Mesenchymal stem cell (in vitro differentiated cells and primary cell): ENCODE data around the gene BOLL.

Source experiments
- DNase-seq: peaks from one replicate; pipeline ENCODE4 v3.0.0-alpha.2; 2013
- H2AFZ ChIP-seq: one replicate; pipeline ENCODE4 v1.6.1; 2013; ENCODE audit warnings: low read depth, mild to moderate bottlenecking, control low read depth, inconsistent platforms, low read length, moderate library complexity
- H2AK5ac ChIP-seq: 2 replicates; pipeline ENCODE4 v1.6.1; 2013; ENCODE audit warnings: low read length, moderate library complexity, mild to moderate bottlenecking, inconsistent platforms; ENCODE audit not compliant: severe bottlenecking
- H2BK120ac ChIP-seq: one replicate; pipeline ENCODE4 v1.6.1; 2013; ENCODE audit warnings: low read depth, mild to moderate bottlenecking, inconsistent platforms, low read length, moderate library complexity
- H2BK12ac ChIP-seq, 2 experiments: one replicate each; pipeline ENCODE4 v1.6.1; 2013; ENCODE audit warnings: inconsistent platforms in 2 of 2, low read length in 2 of 2, mild to moderate bottlenecking in 2 of 2, moderate library complexity in 2 of 2, control low read depth in 1 of 2
- H2BK15ac ChIP-seq: one replicate; pipeline ENCODE4 v1.6.1; 2013; ENCODE audit warnings: mild to moderate bottlenecking, low read depth, inconsistent platforms; ENCODE audit not compliant: poor library complexity, severe bottlenecking
- H2BK5ac ChIP-seq: 2 replicates; pipeline ENCODE4 v1.6.1; 2013; ENCODE audit warnings: low read depth, mild to moderate bottlenecking, low read length, control low read depth, inconsistent platforms; ENCODE audit not compliant: poor library complexity, severe bottlenecking
- H3K14ac ChIP-seq, 2 experiments: one replicate each; pipeline ENCODE4 v1.6.1; 2013; ENCODE audit warnings: inconsistent platforms in 2 of 2, low read length in 2 of 2, control low read depth in 1 of 2, mild to moderate bottlenecking in 1 of 2, moderate library complexity in 1 of 2
- H3K18ac ChIP-seq, 2 experiments: one replicate each; pipeline ENCODE4 v1.6.1; 2013; ENCODE audit warnings: inconsistent platforms in 2 of 2, low read length in 2 of 2, control low read depth in 1 of 2, low read depth in 1 of 2, mild to moderate bottlenecking in 1 of 2
- H3K23ac ChIP-seq, 2 experiments: one replicate each; pipeline ENCODE4 v1.6.1; 2013; ENCODE audit warnings: inconsistent platforms in 2 of 2, low read length in 2 of 2, mild to moderate bottlenecking in 2 of 2, moderate library complexity in 2 of 2, control low read depth in 1 of 2
- H3K27ac ChIP-seq: 2 replicates; pipeline ENCODE4 v1.5.1; 2013; ENCODE audit warnings: mild to moderate bottlenecking, moderate library complexity, low read length, control low read depth, inconsistent platforms; ENCODE audit not compliant: poor library complexity, severe bottlenecking
- H3K27me3 ChIP-seq, 2 experiments: 2 replicates each; pipeline versions ENCODE4 v1.6.1 to v1.7.0; 2013; ENCODE audit warnings: low read length in 2 of 2, mild to moderate bottlenecking in 2 of 2, moderate library complexity in 2 of 2, control low read depth in 1 of 2, inconsistent platforms in 1 of 2; ENCODE audit not compliant: control insufficient read depth in 1 of 2, insufficient read depth in 1 of 2
- H3K36me3 ChIP-seq, 2 experiments: 2 replicates each; pipeline versions ENCODE4 v1.6.1 to v1.7.0; 2013; ENCODE audit warnings: low read length in 2 of 2, control low read depth in 1 of 2, inconsistent platforms in 1 of 2, low read depth in 1 of 2, mild to moderate bottlenecking in 1 of 2; ENCODE audit not compliant: insufficient read depth in 2 of 2, control insufficient read depth in 1 of 2
- H3K4ac ChIP-seq, 2 experiments: one replicate each; pipeline ENCODE4 v1.6.1; 2013; ENCODE audit warnings: inconsistent platforms in 2 of 2, low read length in 2 of 2, mild to moderate bottlenecking in 2 of 2, moderate library complexity in 2 of 2, control low read depth in 1 of 2, low read depth in 1 of 2
- H3K4me1 ChIP-seq: 2 replicates; pipeline ENCODE4 v1.6.1; 2013; ENCODE audit warnings: low read depth, low read length, control low read depth; ENCODE audit not compliant: control insufficient read depth, insufficient read depth
- H3K4me2 ChIP-seq: 2 replicates; pipeline ENCODE4 v1.6.1; 2013; ENCODE audit warnings: low read length, mild to moderate bottlenecking, inconsistent platforms; ENCODE audit not compliant: poor library complexity, severe bottlenecking
- H3K4me3 ChIP-seq, 2 experiments: 2 replicates each; pipeline versions ENCODE4 v1.5.1 to v1.7.0; 2013; ENCODE audit warnings: low read length in 2 of 2, mild to moderate bottlenecking in 2 of 2, control low read depth in 1 of 2, low read depth in 1 of 2; ENCODE audit not compliant: insufficient read depth in 1 of 2
- H3K79me1 ChIP-seq: replicated peaks from 2 replicates; pipeline ENCODE4 v1.6.1; 2013; ENCODE audit warnings: mild to moderate bottlenecking, control low read depth, low read length, inconsistent platforms; ENCODE audit not compliant: poor library complexity, severe bottlenecking
- H3K9ac ChIP-seq: 2 replicates; pipeline ENCODE4 v1.7.0; 2013; ENCODE audit warnings: mild to moderate bottlenecking, low read length, moderate library complexity
- H3K9me3 ChIP-seq: 2 replicates; pipeline ENCODE4 v1.7.0; 2013; ENCODE audit warnings: mild to moderate bottlenecking, low read length; ENCODE audit not compliant: control insufficient read depth
- H4K8ac ChIP-seq: one replicate; pipeline ENCODE4 v1.6.1; 2013; ENCODE audit warnings: inconsistent platforms, mild to moderate bottlenecking, low read length, moderate library complexity
- H4K91ac ChIP-seq: one replicate; pipeline ENCODE4 v1.6.1; 2013; ENCODE audit warnings: mild to moderate bottlenecking, low read length, inconsistent platforms
- WGBS: methylation state at CpG from one replicate; pipeline ENCODE4 v1.1.7; 2013; ENCODE audit warnings: mixed read lengths; 5-methylcytosine and 5-hydroxymethylcytosine counted together

Gene BOLL

DNA sequence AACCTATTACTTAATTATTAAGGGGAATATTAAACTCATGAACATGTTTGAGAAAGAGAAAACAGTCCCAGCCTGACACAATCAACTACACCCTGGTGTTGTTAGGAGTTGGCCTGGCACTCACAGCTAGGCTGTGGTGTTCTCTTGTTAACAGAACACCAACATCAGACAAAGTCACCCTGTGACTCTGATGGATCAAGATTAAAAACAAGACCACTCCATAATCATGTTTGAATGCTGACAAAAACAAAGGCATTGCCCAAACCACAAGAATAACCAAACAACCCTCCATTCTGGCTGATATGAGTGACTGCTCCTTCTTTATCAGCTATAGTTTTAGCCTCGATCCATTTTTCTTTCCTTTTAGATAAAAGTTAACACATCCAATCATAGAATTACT, 3.0 kb downstream of the BOLL start:
- Histone ChIP-seq H3K18ac (no peak overlapping the region), H3K27ac (no peak overlapping the region), H3K23ac (no peak overlapping the region), H3K79me1 (no peaks in the 10 kb centered on the region), H2BK120ac (no peak overlapping the region), H4K8ac (no peak overlapping the region), H3K4me3 (no peak overlapping the region), H4K91ac (no peak overlapping the region), H3K27me3 (peaks cover 13 to 17% of the 10 kb centered on the region in 2 experiments), H3K9me3 (no peaks in the 10 kb centered on the region), H2BK12ac (no peak overlapping the region), H3K36me3 (no peaks in the 10 kb centered on the region), H3K14ac (no peak overlapping the region), H2AFZ (no peak overlapping the region), H3K4me1 (peaks cover 7% of the 10 kb centered on the region), H2BK5ac (no peak overlapping the region), H3K4me2 (no peak overlapping the region), H2AK5ac (no peak overlapping the region), H3K9ac (no peak overlapping the region), H3K4ac (no peak overlapping the region), H2BK15ac (no peak overlapping the region)
- no peak for DNase-seq
- 62% methylated on average over 1 of the region's 1 CpG for WGBS

DNA sequence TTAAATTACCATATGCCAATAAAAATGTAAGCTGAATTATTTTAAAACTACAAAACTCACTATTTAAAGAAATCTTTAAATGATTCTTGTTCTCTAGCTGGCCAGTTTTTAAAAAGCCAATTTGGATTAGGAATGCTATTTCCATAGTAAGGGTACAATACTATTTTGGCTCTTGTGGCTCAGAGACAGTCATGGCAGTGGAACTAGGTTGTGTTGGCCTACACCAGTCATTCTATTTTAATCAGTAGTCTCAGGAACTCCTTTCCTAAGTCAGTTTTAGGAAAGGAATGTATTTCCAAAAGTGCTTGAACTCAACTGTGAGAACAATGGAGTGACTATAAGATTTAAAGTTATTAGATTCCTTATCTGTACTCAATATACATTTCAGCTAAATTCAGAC, 5.9 kb downstream of the BOLL start:
- H3K4me2 ChIP-seq = no peak overlapping the region
- no peaks in the 10 kb centered on the region for H3K36me3 ChIP-seq
- no peak overlapping the region for H3K23ac ChIP-seq
- no peak for DNase-seq
- H3K18ac ChIP-seq = no peak overlapping the region
- H3K79me1 ChIP-seq = no peaks in the 10 kb centered on the region
- H3K4ac ChIP-seq = no peak overlapping the region
- H2BK15ac ChIP-seq = no peak overlapping the region
- H2BK12ac ChIP-seq = no peak overlapping the region
- H3K27ac ChIP-seq = no peak overlapping the region
- no peak overlapping the region for H2BK5ac ChIP-seq
- H3K27me3 ChIP-seq = peaks cover 0 to 3% of the 10 kb centered on the region in 2 experiments
- H2AFZ ChIP-seq = no peak overlapping the region
- H4K91ac ChIP-seq = no peak overlapping the region
- H2AK5ac ChIP-seq = no peak overlapping the region
- no peak overlapping the region for H3K14ac ChIP-seq
- no peak overlapping the region for H2BK120ac ChIP-seq
- H3K9me3 ChIP-seq = no peaks in the 10 kb centered on the region
- no peak overlapping the region for H3K9ac ChIP-seq
- no peak overlapping the region for H4K8ac ChIP-seq
- no peaks in the 10 kb centered on the region for H3K4me1 ChIP-seq
- no peak overlapping the region for H3K4me3 ChIP-seq

DNA sequence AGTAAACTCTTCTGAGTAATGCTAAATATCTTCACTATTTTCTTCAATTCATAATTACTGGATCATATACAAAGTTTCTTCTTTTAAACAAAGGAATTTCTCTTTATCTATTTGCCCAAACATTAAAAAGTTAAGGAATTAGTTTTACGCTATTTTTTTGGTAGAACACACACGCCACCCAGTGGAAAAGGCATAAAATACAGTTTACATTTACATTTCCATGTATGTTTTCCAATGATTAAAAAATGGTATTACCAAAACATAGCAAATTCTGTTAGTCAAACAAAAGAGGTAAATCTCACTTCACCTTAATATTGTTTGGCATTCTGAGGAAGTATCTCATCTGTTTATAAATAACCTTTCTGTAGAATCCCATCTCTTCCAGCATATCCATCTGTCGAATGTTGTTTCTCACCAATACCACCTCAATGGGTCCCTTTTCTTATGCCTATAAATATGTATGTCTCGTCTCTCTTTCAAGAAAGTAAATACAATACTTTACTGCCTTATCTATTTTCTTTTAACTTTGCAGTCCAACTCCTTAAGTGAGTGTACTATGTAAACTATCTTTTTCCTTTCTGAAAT, 7.2 kb downstream of the BOLL start:
- H3K4me1 ChIP-seq = no peaks in the 10 kb centered on the region
- no peaks in the 10 kb centered on the region for H3K79me1 ChIP-seq
- peak; percentile 52 for DNase-seq
- H2BK12ac ChIP-seq = no peak overlapping the region
- no peak overlapping the region for H3K9ac ChIP-seq
- H3K23ac ChIP-seq = no peak overlapping the region
- H3K27me3 ChIP-seq = no peaks in the 10 kb centered on the region
- H3K4me3 ChIP-seq = no peak overlapping the region
- H2AFZ ChIP-seq = no peak overlapping the region
- no peak overlapping the region for H3K4ac ChIP-seq
- H3K27ac ChIP-seq = no peak overlapping the region
- H2BK120ac ChIP-seq = no peak overlapping the region
- no peak overlapping the region for H4K8ac ChIP-seq
- H3K4me2 ChIP-seq = no peak overlapping the region
- H2AK5ac ChIP-seq = no peak overlapping the region
- H3K9me3 ChIP-seq = no peaks in the 10 kb centered on the region
- H3K18ac ChIP-seq = no peak overlapping the region
- 63% methylated on average over 2 of the region's 4 CpGs for WGBS
- H2BK15ac ChIP-seq = no peak overlapping the region
- H4K91ac ChIP-seq = no peak overlapping the region
- H2BK5ac ChIP-seq = no peak overlapping the region
- no peak overlapping the region for H3K14ac ChIP-seq
- no peaks in the 10 kb centered on the region for H3K36me3 ChIP-seq

DNA sequence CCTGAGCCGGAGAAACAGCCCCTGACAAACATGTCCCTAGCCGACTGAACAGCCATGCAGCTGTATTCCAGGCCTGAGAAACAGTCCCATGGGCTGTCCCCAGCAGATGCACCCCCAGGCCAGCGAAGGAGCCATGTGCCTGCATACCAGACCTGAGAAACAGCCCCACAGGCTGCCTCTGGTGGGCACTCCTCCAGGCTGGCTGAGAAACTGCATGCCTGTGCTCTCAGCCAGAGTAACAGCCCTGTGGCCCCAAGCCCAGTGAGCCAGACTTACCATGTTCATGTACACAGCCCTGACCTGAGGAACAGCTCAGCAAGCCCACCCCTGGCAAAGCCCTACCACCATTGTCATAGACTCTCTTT, 24.8 kb downstream of the BOLL start:
- no peak overlapping the region for H4K91ac ChIP-seq
- H3K27me3 ChIP-seq = no peaks in the 10 kb centered on the region
- no peak for DNase-seq
- H3K27ac ChIP-seq = no peak overlapping the region
- no peak overlapping the region for H2AFZ ChIP-seq
- no peak overlapping the region for H3K18ac ChIP-seq
- H2BK12ac ChIP-seq = no peak overlapping the region
- no peak overlapping the region for H2BK120ac ChIP-seq
- H3K23ac ChIP-seq = no peak overlapping the region
- H2AK5ac ChIP-seq = no peak overlapping the region
- H3K79me1 ChIP-seq = no peaks in the 10 kb centered on the region
- H3K4me2 ChIP-seq = no peak overlapping the region
- H3K4me1 ChIP-seq = no peaks in the 10 kb centered on the region
- H3K4me3 ChIP-seq = peak overlapping the region in 1 of 2 experiments; percentile 18
- no peak overlapping the region for H2BK15ac ChIP-seq
- no peak overlapping the region for H3K14ac ChIP-seq
- H3K36me3 ChIP-seq = no peaks in the 10 kb centered on the region
- peaks cover 26% of the 10 kb centered on the region for H3K9me3 ChIP-seq
- no peak overlapping the region for H4K8ac ChIP-seq
- no peak overlapping the region for H3K9ac ChIP-seq
- H3K4ac ChIP-seq = no peak overlapping the region
- no peak overlapping the region for H2BK5ac ChIP-seq
- 85% methylated on average over 3 of the region's 3 CpGs for WGBS
